ENCODE data around the gene GATAD2B.

- TF ChIP-seq, protein P1, sequence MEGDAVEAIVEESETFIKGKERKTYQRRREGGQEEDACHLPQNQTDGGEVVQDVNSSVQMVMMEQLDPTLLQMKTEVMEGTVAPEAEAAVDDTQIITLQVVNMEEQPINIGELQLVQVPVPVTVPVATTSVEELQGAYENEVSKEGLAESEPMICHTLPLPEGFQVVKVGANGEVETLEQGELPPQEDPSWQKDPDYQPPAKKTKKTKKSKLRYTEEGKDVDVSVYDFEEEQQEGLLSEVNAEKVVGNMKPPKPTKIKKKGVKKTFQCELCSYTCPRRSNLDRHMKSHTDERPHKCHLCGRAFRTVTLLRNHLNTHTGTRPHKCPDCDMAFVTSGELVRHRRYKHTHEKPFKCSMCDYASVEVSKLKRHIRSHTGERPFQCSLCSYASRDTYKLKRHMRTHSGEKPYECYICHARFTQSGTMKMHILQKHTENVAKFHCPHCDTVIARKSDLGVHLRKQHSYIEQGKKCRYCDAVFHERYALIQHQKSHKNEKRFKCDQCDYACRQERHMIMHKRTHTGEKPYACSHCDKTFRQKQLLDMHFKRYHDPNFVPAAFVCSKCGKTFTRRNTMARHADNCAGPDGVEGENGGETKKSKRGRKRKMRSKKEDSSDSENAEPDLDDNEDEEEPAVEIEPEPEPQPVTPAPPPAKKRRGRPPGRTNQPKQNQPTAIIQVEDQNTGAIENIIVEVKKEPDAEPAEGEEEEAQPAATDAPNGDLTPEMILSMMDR (IDR thresholded peaks at IDR 0.05 in 4 of 5, conservative IDR thresholded peaks at IDR 0.05 in 1 of 5) = no peak
- no peak for TF ChIP-seq POLR2A (IDR thresholded peaks at IDR 0.05)
Measured at GRCh38 chr1:153912349-153912748, 10.4 kb downstream of the GATAD2B start.
